GM19463 (cell line): ENCODE measurements around the gene BPI.
"Not testable (repeated sequence)": the region's sequence is repeated elsewhere in the genome, so short reads cannot be mapped to it uniquely, and the experiment has no call there.

Experiments used
- ATAC-seq: cut with Tn5 transposase; IDR thresholded peaks from one replicate; pipeline ENCODE4 v1.9.1; 2021; ENCODE audit warnings: mild to moderate bottlenecking, moderate library complexity; ENCODE audit not compliant: unreplicated experiment

The BPI gene

GRCh38 chr20:38302786-38303185 is 1.2 kb upstream of the BPI start:
- ATAC-seq, result no peak

- no peak for ATAC-seq
Measured at GRCh38 chr20:38304845-38305447, 990 bp downstream of the BPI start.

GRCh38 chr20:38305541-38305940 is 1.6 kb downstream of the BPI start:
- no peak for ATAC-seq

GRCh38 chr20:38306379-38306778 is 2.4 kb downstream of the BPI start:
- ATAC-seq, result no peak

- ATAC-seq, result no peak
Measured at GRCh38 chr20:38307371-38308046, 3.6 kb downstream of the BPI start.

GRCh38 chr20:38308047-38308438 is 4.1 kb downstream of the BPI start:
- no peak for ATAC-seq

DNA sequence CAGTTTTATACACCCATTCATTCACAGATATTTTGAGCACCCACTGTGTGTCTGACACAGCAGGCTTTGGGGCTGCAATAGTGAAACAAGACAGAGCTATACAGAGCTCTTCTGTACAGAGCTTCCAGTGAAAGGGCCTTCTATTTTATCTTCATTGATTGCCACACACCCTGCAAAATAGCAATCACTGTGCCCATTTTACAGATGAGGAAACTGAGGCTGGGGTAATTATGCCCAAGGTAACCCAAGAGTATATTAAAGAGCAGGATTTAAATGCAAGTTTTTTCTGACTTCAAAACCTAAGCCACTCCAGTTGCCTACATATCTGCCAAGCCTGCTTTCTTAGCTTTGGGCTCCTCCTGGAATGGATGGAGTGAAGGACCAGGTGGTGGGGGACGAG is 4.5 kb downstream of the BPI start:
- ATAC-seq, result no peak

- ATAC-seq, result no peak
Measured at GRCh38 chr20:38311091-38311490, 7.1 kb downstream of the BPI start.

DNA sequence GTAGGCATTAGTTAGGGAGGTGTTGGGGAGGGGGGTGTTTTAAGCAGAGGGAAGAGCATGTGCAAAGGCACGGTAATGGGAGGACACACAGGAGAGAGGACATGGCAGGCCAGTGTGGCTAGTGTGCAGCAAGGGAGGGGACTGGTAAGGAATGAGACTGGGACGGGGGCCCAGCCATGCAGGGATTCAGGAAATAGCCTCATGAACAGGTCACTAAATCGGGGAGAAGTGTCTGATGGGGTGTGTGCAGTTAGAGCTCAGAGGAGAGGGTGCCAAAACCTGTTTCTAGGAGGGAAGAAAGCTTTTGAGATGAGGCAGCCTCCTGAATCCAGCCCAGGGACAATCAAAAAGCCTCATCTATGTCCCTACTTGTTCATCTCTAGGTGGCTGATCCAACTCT is 7.5 kb downstream of the BPI start:
- ATAC-seq, result no peak

GRCh38 chr20:38313676-38314075 is 9.7 kb downstream of the BPI start:
- ATAC-seq, result no peak

DNA sequence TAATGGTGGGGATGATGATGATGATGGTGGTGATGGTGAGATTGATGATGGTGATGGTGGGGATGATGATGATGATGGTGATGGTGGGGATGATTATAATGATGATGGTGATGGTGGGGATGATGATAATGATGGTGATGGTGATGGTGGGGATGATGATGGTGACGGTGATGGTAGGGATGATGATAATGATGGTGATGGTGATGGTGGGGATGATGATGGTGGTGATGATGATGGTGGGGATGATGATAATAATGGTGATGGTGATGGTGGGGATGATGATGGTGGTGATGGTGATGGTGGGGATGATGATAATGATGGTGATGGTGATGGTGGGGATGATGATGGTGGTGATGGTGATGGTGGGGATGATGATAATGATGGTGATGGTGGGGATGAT is 10.4 kb downstream of the BPI start:
- not testable (repeated sequence) for ATAC-seq

DNA sequence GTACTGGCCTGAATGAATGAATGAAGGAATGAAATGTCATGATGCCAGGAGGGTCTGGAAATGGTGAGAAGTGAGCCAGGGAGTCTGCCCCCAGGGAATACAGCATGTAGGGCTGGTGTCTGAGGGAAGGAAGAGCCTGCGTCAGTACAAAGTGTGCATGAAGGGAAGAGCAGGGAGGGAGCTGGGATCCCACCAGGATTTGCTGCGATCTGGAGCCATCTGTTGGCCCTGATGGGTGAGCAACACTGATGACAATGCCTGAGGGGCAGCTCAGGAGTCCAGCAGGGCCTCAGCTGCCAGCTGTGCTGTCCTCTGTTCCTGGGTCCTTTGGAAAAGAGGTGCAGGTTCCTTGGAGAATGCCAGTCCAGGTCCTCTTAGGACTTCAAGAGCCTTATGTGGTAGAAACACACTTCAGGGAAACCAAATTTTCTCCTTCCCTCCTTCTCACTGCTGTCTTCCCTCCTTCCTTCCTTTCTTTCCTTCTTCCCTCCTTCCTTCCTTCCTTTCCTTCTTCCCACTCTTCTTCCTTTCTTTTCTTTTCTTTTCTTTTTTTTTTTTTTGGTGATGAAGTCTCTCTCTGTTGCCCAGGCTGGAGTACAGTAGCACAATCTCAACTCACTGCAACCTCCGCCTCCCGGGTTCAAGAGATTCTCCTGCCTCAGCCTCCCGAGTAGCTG is 11.5 kb downstream of the BPI start:
- ATAC-seq, result no peak

GRCh38 chr20:38316341-38316740 is 12.4 kb downstream of the BPI start:
- no peak for ATAC-seq

- ATAC-seq, result no peak
Measured at GRCh38 chr20:38317422-38317821, 13.5 kb downstream of the BPI start.

GRCh38 chr20:38320221-38320620 is 16.3 kb downstream of the BPI start:
- ATAC-seq, result no peak

DNA sequence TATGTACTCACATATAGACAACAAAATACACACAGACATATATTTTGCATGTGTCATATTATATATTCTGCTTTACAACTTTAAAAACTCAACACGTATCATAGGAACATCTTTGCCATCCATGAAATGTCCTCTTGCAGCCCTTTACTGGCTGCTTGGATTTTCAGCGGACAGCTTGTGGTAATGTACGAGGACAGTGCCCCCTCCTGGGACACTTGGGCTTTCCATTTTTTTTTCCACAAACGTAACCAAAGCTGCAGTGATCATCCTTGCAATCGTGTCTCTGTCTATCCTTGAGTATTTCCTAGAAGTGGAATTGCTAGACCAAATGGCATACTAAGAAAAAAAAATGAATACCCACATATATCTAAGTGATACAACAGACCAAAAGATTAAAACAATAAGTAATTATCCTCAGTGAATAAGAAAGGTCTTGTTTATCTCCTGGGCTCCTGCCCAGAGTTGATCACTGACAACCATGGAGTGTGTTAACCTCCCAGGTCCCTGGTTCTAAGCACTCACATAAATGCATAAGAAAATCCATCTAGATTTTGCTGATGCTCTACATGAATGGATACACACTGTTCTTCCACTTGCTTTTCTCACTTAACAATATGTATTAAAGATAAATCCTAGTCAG is 18.1 kb downstream of the BPI start:
- ATAC-seq, result no peak

GRCh38 chr20:38324159-38324558 is 20.2 kb downstream of the BPI start:
- no peak for ATAC-seq

- ATAC-seq, result no peak
Measured at GRCh38 chr20:38325167-38325566, 21.2 kb downstream of the BPI start.

DNA sequence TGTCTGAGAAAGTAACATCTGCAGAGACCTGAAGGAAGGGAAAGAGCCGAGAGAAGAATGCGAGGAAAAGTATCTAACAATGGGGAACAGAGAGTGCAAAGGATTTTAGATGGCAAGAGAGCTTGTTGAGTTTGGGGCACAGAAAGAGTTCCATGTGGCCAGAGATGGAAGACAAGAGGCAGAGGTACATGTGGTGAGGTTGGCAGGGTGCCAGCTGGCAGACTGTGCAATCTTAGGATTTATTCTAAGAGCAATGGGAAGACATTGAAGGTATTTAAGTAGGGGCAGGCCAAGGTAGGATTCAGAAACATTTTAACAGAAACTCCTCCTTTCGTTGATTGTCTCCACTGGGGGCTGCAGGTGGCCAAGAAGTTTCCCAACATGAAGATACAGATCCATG is 21.9 kb downstream of the BPI start:
- no peak for ATAC-seq

DNA sequence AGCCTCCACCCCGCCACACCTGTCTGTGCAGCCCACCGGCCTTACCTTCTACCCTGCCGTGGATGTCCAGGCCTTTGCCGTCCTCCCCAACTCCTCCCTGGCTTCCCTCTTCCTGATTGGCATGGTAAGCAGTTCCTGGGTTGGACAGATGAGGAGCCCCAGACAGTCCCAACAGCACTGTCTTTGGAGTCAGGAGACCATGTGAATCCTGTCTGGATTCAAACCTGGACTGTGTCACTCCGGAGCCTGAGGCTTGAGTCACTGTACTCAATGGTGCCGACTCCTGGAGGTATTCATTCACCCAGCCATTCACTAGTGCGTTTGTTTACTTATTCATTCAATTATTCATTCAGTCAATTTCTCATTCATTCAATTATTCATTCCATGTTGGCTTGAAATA is 22.4 kb downstream of the BPI start:
- no peak for ATAC-seq

DNA sequence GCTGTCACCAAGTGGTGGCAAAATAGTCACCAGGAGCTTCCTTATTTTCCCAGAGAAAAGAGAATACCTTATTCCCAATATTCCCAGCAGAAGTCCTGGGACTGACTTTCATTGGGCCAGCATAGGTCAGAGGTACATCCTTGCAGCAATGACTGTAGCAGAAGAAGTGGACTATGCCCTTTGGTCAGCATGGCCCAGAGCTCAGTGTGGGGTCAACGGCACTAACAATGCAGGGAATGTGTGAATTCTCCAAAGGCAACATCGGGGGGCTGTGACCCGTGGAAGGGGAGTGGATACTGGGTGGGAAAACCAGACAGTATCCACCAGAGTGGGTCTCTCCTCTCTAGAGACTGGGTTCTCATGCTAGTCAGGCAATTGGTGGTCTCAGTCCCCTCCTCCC is 26.7 kb downstream of the BPI start:
- no peak for ATAC-seq

GRCh38 chr20:38331245-38331644 is 27.3 kb downstream of the BPI start:
- no peak for ATAC-seq
